ENCODE data around the gene GNAI2. TPM values are rescaled to one million over a fixed set of nuclear protein-coding genes. Genes with fewer than 3 reads are reported as not detected.
A peak's percentile ranks its signal among the peaks of the same experiment; 100 is the strongest.

Gene GNAI2
- total RNA-seq, 1 donor from 2014 or later = 97.9 TPM

DNA sequence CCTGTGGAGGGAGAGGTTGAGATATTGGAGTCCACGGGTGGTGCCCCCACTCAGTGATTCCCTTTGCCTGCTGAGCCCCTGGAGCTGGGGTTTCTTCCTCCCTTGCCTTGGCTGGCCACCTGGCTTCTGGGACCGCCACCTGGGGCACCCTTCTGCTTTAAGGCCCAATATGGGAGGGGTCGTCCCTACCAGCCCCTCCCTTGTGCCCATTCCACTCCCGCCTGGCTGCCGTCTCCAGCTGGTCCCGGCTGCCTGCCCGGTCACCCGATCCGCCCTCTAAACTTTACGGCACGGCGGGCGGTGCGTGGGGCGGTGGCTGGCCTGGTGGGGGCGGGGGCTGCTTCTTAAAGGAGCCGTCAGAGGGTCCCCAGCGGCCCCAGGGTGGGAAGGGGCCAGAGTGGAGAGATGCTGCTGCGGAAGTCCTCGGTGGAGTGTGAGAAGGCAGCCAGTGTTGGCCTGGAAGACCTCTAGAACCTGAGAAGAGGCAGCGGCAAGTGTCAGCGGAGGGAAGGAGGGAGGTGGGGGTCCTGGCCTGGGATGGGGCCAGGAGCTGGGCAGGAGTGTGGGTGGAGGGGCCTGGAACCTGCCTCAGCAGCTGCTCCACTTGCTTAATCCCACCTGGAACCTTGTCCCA, 31.4 kb downstream of the GNAI2 start:
- FAIRE-seq = no peak
- no peaks in the 10 kb centered on the region for H3K27me3 ChIP-seq (ENCODE audit: control insufficient read depth, insufficient read depth, low read length)
- no peak for DNase-seq (ENCODE audit: low read depth)
- H3K4me3 ChIP-seq (ENCODE audit: low read depth, low read length) = peak overlapping the region; percentile 35
- H3K36me3 ChIP-seq (ENCODE audit: control insufficient read depth, insufficient read depth, low read length) = no peaks in the 10 kb centered on the region
- TF ChIP-seq, protein P1, sequence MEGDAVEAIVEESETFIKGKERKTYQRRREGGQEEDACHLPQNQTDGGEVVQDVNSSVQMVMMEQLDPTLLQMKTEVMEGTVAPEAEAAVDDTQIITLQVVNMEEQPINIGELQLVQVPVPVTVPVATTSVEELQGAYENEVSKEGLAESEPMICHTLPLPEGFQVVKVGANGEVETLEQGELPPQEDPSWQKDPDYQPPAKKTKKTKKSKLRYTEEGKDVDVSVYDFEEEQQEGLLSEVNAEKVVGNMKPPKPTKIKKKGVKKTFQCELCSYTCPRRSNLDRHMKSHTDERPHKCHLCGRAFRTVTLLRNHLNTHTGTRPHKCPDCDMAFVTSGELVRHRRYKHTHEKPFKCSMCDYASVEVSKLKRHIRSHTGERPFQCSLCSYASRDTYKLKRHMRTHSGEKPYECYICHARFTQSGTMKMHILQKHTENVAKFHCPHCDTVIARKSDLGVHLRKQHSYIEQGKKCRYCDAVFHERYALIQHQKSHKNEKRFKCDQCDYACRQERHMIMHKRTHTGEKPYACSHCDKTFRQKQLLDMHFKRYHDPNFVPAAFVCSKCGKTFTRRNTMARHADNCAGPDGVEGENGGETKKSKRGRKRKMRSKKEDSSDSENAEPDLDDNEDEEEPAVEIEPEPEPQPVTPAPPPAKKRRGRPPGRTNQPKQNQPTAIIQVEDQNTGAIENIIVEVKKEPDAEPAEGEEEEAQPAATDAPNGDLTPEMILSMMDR (IDR thresholded peaks at IDR 0.05; ENCODE audit: insufficient read depth, low read length, severe bottlenecking) = no peak

DNA sequence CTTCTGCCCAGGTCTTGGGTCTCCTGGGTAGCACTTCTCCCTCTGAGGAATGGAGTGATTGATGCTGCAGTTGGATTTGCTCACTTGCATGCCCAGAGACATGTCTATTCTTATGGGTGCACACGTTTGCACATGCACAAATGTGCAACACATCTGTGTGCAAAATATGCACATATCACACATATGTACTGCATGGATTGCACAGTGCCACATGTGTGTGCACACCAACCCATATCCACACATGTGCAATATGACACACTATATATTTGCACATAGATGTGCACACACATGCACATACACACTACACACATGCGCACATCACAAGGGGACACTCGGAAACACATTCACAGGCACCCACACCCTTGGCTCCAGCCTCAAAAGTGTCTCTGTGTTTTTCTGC, 32.3 kb downstream of the GNAI2 start:
- H3K4me3 ChIP-seq (ENCODE audit: low read depth, low read length) = no peak overlapping the region
- DNase-seq (ENCODE audit: low read depth) (no peak), FAIRE-seq (no peak)
- no peaks in the 10 kb centered on the region for H3K27me3 ChIP-seq (ENCODE audit: control insufficient read depth, insufficient read depth, low read length)
- TF ChIP-seq, protein P1 (IDR thresholded peaks at IDR 0.05; ENCODE audit: insufficient read depth, low read length, severe bottlenecking) = no peak
- no peaks in the 10 kb centered on the region for H3K36me3 ChIP-seq (ENCODE audit: control insufficient read depth, insufficient read depth, low read length)

DNA sequence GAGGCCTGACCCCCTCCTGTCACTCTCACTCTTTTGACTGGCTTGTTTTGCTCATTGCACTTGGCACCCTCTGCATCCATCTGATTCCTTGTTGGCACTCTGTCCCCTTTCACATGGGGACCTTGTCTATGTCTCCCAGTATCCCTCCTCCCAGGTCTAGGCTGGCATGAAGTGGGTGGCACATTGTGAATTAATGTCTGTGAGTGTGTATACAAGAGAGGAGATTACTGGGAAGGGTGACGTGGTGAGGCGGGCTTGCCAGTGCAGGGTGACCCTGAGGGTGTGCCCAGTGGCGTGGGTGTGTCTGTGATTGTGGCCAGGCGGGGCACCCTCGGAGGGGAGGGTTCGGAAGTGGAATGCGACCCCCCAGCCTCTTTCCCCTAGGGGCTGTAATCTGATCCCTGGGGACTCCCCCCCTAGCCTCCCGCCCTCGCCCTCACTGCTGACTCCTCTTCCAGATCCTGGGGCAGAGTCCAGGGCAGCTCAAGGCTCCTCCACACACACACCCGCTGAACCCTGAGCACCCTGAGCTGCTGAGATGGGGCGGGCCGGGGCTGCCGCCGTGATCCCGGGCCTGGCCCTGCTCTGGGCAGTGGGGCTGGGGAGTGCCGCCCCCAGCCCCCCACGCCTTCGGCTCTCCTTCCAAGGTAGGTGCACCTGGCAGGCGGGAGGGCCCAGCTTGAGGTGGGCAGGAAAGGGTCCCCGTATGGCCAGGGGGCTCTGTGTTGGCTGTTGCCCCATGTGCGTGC, 32.9 kb downstream of the GNAI2 start, which contains the start of gene SEMA3B:
Gene SEMA3B, plus strand, starts transcription at position 445 of the 749 bp plus-strand sequence. Its CDS starts 94 bp downstream, at position 539.
- FAIRE-seq (no peak), DNase-seq (ENCODE audit: low read depth) (peak; percentile 74)
- TF ChIP-seq, protein P1 (IDR thresholded peaks at IDR 0.05; ENCODE audit: insufficient read depth, low read length, severe bottlenecking) = no peak
- H3K4me3 ChIP-seq (ENCODE audit: low read depth, low read length) = no peak within 1 kb of the TSS
- no peaks in the 10 kb centered on the region for H3K27me3 ChIP-seq (ENCODE audit: control insufficient read depth, insufficient read depth, low read length)
- no peaks in the 10 kb centered on the region for H3K36me3 ChIP-seq (ENCODE audit: control insufficient read depth, insufficient read depth, low read length)

DNA sequence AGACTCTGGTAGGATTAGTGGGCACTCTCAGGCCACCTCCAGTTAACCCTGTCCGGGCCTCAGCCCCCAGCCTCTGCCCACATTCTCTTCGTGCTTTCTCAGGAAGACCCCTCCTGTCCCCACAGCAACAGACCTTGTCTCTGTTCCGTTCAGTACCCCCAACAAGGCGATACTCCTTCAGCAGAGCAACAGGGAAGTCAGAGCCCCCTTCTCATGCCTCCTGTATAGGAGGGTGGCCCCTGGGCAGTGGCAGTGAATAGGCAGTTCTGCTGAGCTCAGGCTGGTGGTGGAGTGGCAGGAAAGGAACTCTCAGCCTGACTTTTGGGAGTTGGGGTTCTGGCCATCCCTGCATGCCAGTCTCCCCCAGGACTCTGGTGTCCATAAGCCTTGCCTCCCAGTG, 33.5 kb downstream of the GNAI2 start:
- H3K4me3 ChIP-seq (ENCODE audit: low read depth, low read length) = no peak overlapping the region
- TF ChIP-seq, protein P1 (IDR thresholded peaks at IDR 0.05; ENCODE audit: insufficient read depth, low read length, severe bottlenecking) = no peak

DNA sequence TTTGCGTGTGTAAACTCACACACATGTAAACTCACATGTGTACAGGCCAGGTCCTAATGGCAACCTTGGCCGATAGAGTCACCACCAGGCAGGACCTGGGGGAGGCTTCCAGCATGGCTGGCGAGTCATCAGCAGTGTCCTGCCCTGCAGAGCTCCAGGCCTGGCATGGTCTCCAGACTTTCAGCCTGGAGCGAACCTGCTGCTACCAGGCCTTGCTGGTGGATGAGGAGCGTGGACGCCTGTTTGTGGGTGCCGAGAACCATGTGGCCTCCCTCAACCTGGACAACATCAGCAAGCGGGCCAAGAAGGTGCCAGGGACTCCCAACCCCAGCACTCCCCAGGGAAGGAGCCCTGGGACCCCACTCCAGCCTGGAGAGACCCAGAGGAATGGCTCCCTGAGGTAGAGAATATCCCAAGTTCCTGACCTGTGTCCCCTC, 34.0 kb downstream of the GNAI2 start:
- Histone ChIP-seq H3K27me3 (ENCODE audit: control insufficient read depth, insufficient read depth, low read length) (no peaks in the 10 kb centered on the region), H3K4me3 (ENCODE audit: low read depth, low read length) (no peak overlapping the region), H3K36me3 (ENCODE audit: control insufficient read depth, insufficient read depth, low read length) (no peaks in the 10 kb centered on the region)
- TF ChIP-seq, protein P1 (IDR thresholded peaks at IDR 0.05; ENCODE audit: insufficient read depth, low read length, severe bottlenecking) = no peak
- peak; percentile 63 for DNase-seq (ENCODE audit: low read depth)
- no peak for FAIRE-seq

More for the DNA sequence above, 33.5 kb downstream of the GNAI2 start:
- DNase-seq (ENCODE audit: low read depth) (no peak), FAIRE-seq (no peak)
- no peaks in the 10 kb centered on the region for H3K27me3 ChIP-seq (ENCODE audit: control insufficient read depth, insufficient read depth, low read length)
- H3K36me3 ChIP-seq (ENCODE audit: control insufficient read depth, insufficient read depth, low read length) = no peaks in the 10 kb centered on the region
